IMR-90 (cell line): ENCODE data around the gene ARAP3. TPM values are rescaled to one million over a fixed set of nuclear protein-coding genes. Genes with fewer than 3 reads are reported as not detected.

ENCODE experiments used
- ATAC-seq: fragments of 200-7000 bp; cut with Tn5 transposase; 2 replicates; pipeline ENCODE4 v1.9.1; 2020; ENCODE audit warnings: low read depth, mild to moderate bottlenecking, moderate library complexity
- BruUV-seq: library from RNA; stranded (reverse); fragments of 400-500 nt; replicated peaks from 2 replicates; lab custom pipeline; 2021; lab: Mats Ljungman, UMichigan
- CTCF ChIA-PET: fragments of 300-600 bp; formaldehyde crosslinking; extraction: SDS; loops from one replicate; lab custom pipeline; 2021; ENCODE audit warnings: antibody characterized with exemption; lab: Yijun Ruan, JAX
- POLR2A ChIA-PET: fragments of 300-600 bp; sonication (Branson Sonifier 250); formaldehyde crosslinking; loops from one replicate; lab custom pipeline; 2022; ENCODE audit warnings: antibody characterized with exemption; ENCODE audit not compliant: unreplicated experiment; lab: Charles Lee
- DNase-seq: peaks from one replicate; pipeline ENCODE4 v3.0.0; 2013
- H2AFZ ChIP-seq: replicated peaks from 2 replicates; pipeline ENCODE3; 2013; ENCODE audit warnings: low read length, mild to moderate bottlenecking; ENCODE audit not compliant: poor library complexity
- H2AK5ac ChIP-seq: 2 replicates; pipeline ENCODE4 v1.6.1; 2013; ENCODE audit warnings: low read depth, low read length, inconsistent platforms
- H2AK9ac ChIP-seq: replicated peaks from 2 replicates; pipeline ENCODE3; 2013; ENCODE audit warnings: mild to moderate bottlenecking, low read depth, low read length, moderate library complexity; ENCODE audit not compliant: poor library complexity
- H2BK120ac ChIP-seq: 2 replicates; pipeline ENCODE4 v1.6.1; 2013; ENCODE audit warnings: low read depth, low read length, inconsistent platforms
- H2BK15ac ChIP-seq: 3 replicates; pipeline ENCODE4 v1.6.1; 2013; ENCODE audit warnings: low read depth, low read length, inconsistent platforms
- H2BK20ac ChIP-seq: 2 replicates; pipeline ENCODE4 v1.6.1; 2013; ENCODE audit warnings: low read depth, mild to moderate bottlenecking, inconsistent platforms, low read length, moderate library complexity
- H2BK5ac ChIP-seq: 2 replicates; pipeline ENCODE4 v1.6.1; 2013; ENCODE audit warnings: mild to moderate bottlenecking, low read depth, low read length, inconsistent platforms; ENCODE audit not compliant: poor library complexity, severe bottlenecking
- H3K14ac ChIP-seq: replicated peaks from 2 replicates; pipeline ENCODE4 v1.6.1; 2013; ENCODE audit warnings: low read depth, low read length, inconsistent platforms
- H3K18ac ChIP-seq: 2 replicates; pipeline ENCODE4 v1.6.1; 2013; ENCODE audit warnings: low read depth, low read length, control low read depth
- H3K23ac ChIP-seq: 2 replicates; pipeline ENCODE4 v1.6.1; 2013; ENCODE audit warnings: low read depth, low read length, inconsistent platforms
- H3K27ac ChIP-seq: 2 replicates; pipeline ENCODE4 v1.5.1; 2013; ENCODE audit warnings: mild to moderate bottlenecking, control low read depth, low read length; ENCODE audit not compliant: insufficient read depth
- H3K27me3 ChIP-seq: 2 replicates; pipeline ENCODE4 v1.6.1; 2013; ENCODE audit warnings: low read length; ENCODE audit not compliant: control insufficient read depth, insufficient read depth
- H3K36me3 ChIP-seq: 2 replicates; pipeline ENCODE4 v1.6.1; 2013; ENCODE audit warnings: low read length, mixed read lengths; ENCODE audit not compliant: control insufficient read depth, insufficient read depth
- H3K4ac ChIP-seq: 2 replicates; pipeline ENCODE4 v1.6.1; 2013; ENCODE audit warnings: low read depth, low read length, inconsistent platforms
- H3K4me1 ChIP-seq: 2 replicates; pipeline ENCODE4 v1.6.1; 2013; ENCODE audit warnings: low read length, mixed read lengths; ENCODE audit not compliant: control insufficient read depth, insufficient read depth
- H3K4me2 ChIP-seq: 2 replicates; pipeline ENCODE4 v1.6.1; 2013; ENCODE audit warnings: low read depth, mild to moderate bottlenecking, control low read depth, low read length, moderate library complexity
- H3K4me3 ChIP-seq: 2 replicates; pipeline ENCODE4 v1.5.1; 2013; ENCODE audit warnings: low read depth, mild to moderate bottlenecking, control low read depth, low read length, moderate library complexity; ENCODE audit not compliant: insufficient read depth
- H3K56ac ChIP-seq: 2 replicates; pipeline ENCODE4 v1.6.1; 2013; ENCODE audit warnings: low read length, inconsistent platforms; ENCODE audit not compliant: insufficient read depth; ENCODE audit errors: extremely low read depth
- H3K79me1 ChIP-seq, 2 experiments: 2 replicates each; pipeline ENCODE4 v1.6.1; 2013; ENCODE audit warnings: low read length in 2 of 2, inconsistent platforms in 1 of 2, low read depth in 1 of 2
- H3K9ac ChIP-seq: 2 replicates; pipeline ENCODE4 v1.6.1; 2013; ENCODE audit warnings: low read depth, low read length, control low read depth
- H3K9me1 ChIP-seq: 2 replicates; pipeline ENCODE4 v1.6.1; 2013; ENCODE audit warnings: low read length, inconsistent platforms; ENCODE audit not compliant: insufficient read depth
- H3K9me3 ChIP-seq: 2 replicates; pipeline ENCODE4 v1.6.1; 2013; ENCODE audit warnings: low read length; ENCODE audit not compliant: control insufficient read depth, insufficient read depth
- H4K20me1 ChIP-seq: 2 replicates; pipeline ENCODE4 v1.6.1; 2013; ENCODE audit warnings: low read length, inconsistent platforms; ENCODE audit not compliant: insufficient read depth
- H4K5ac ChIP-seq: 2 replicates; pipeline ENCODE4 v1.6.1; 2013; ENCODE audit warnings: mild to moderate bottlenecking, low read depth, low read length, control low read depth
- H4K8ac ChIP-seq, 2 experiments: 2 replicates each; pipeline ENCODE4 v1.6.1; 2013; ENCODE audit warnings: low read depth in 2 of 2, low read length in 2 of 2, control low read depth in 1 of 2, inconsistent platforms in 1 of 2
- H4K91ac ChIP-seq: 2 replicates; pipeline ENCODE4 v1.6.1; 2013; ENCODE audit warnings: low read depth, low read length, inconsistent platforms; ENCODE audit not compliant: insufficient read depth
- BHLHE40 ChIP-seq: fragments of 150-350 bp; IDR thresholded peaks from 2 replicates; pipeline ENCODE4 v1.6.1; 2016; ENCODE audit warnings: mild to moderate bottlenecking, low read depth, low read length
- CEBPB ChIP-seq: IDR thresholded peaks from 2 replicates; pipeline ENCODE4 v1.6.1; 2012; ENCODE audit warnings: low read depth, low read length, improper control_type of control experiment
- CHD1 ChIP-seq: IDR thresholded peaks from 2 replicates; pipeline ENCODE4 v1.6.1; 2012; ENCODE audit warnings: low read depth, low read length, improper control_type of control experiment
- ELK1 ChIP-seq: fragments of 150-350 bp; IDR thresholded peaks from 2 replicates; pipeline ENCODE4 v1.6.1; 2016; ENCODE audit warnings: low read depth, mild to moderate bottlenecking, low read length, moderate library complexity, borderline replicate concordance
- MAZ ChIP-seq: IDR thresholded peaks from 2 replicates; pipeline ENCODE4 v1.6.1; 2012; ENCODE audit warnings: low read depth, mild to moderate bottlenecking, low read length, improper control_type of control experiment, moderate library complexity, borderline replicate concordance
- POLR2A ChIP-seq: IDR thresholded peaks from 2 replicates; pipeline ENCODE4 v1.6.1; 2012; ENCODE audit warnings: mild to moderate bottlenecking, low read depth, low read length
- RAD21 ChIP-seq: IDR thresholded peaks from 2 replicates; pipeline ENCODE4 v1.6.1; 2012; ENCODE audit warnings: low read length, improper control_type of control experiment
- RCOR1 ChIP-seq: IDR thresholded peaks from 2 replicates; pipeline ENCODE4 v1.6.1; 2012; ENCODE audit warnings: mild to moderate bottlenecking, low read length, improper control_type of control experiment; ENCODE audit not compliant: insufficient replicate concordance
- RFX5 ChIP-seq: IDR thresholded peaks from 2 replicates; pipeline ENCODE4 v1.8.0; 2012; ENCODE audit warnings: low read depth, mild to moderate bottlenecking, low read length, moderate library complexity
- SMC3 ChIP-seq: fragments of 150-350 bp; IDR thresholded peaks from 2 replicates; pipeline ENCODE4 v1.6.1; 2016; ENCODE audit warnings: low read depth, mild to moderate bottlenecking, antibody characterized with exemption, low read length, moderate library complexity
- WGBS, 2 experiments: methylation state at CpG; one replicate each; pipeline versions ENCODE4 v1.1.5 to v1.1.7; 2013; ENCODE audit warnings: missing lambda C conversion rate in 2 of 2; ENCODE audit not compliant: insufficient read length in 1 of 2; ENCODE audit errors: extremely low coverage in 2 of 2; 5-methylcytosine and 5-hydroxymethylcytosine counted together
- dilution Hi-C: fragments of 300-500 bp; cut with HindIII; formaldehyde crosslinking; loops from one replicate; pipeline ENCODE4 v1.14.3; 2018; ENCODE audit warnings: low sequenced_read_pairs; ENCODE audit not compliant: unreplicated experiment
- in situ Hi-C: fragments of 300-500 bp; cut with MboI; formaldehyde crosslinking; loops from 3 replicates; pipeline ENCODE4 v1.14.3; 2019; ENCODE audit warnings: low sequenced_read_pairs, inconsistent platforms, mixed read lengths
- intact Hi-C: fragments of 100-400 bp; cut with micrococcal nuclease; formaldehyde crosslinking; loops from 2 replicates; pipeline ENCODE4 v1.10.0; 2022
- polyA plus RNA-seq, 3 experiments: library from polyadenylated mRNA; depleted of rRNA; stranded (reverse); fragments of >200 nt; gene quantifications; 2 replicates each; pipeline ENCODE4 v1.2.3, GENCODE V29; 2012; ENCODE audit warnings: low replicate concordance in 1 of 3
- total RNA-seq: library from RNA; depleted of rRNA; stranded (reverse); fragments of >200 nt; gene quantifications from 2 replicates; pipeline ENCODE4 v1.2.3, GENCODE V29; 2012

ARAP3 gene
- total and polyA plus RNA-seq, 2 of the 4 experiments (the other 2 are of a cell fraction), result 2.2 to 6.9 TPM

DNA sequence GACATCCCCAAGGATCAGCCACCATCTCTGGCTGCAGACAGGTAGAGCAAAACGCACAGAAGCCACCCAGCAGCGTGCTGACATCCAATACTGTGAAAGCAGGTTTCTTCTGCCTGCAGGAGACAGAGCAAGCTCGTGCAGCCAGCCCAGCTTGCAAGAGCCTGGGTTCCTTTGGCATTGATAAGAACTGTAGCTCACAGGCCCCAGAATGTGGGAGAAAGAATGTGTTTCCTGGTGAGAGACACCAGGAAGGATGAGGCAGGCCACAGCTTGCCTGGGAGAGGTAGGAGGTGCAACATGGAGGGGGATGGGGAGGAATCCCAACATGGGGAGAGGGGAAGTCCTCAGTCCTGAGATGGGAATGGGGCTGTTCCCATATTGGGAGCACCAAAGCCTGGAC is 34.0 kb upstream of the ARAP3 start:
- H3K23ac ChIP-seq, result no peak overlapping the region

More for the DNA sequence above, 34.0 kb upstream of the ARAP3 start:
- Histone ChIP-seq H3K18ac (no peak overlapping the region), H3K36me3 (no peaks in the 10 kb centered on the region), H2BK20ac (no peak overlapping the region), H3K9me1 (no peaks in the 10 kb centered on the region), H3K4ac (no peak overlapping the region), H3K27ac (no peak overlapping the region), H3K4me1 (no peaks in the 10 kb centered on the region), H3K4me2 (no peak overlapping the region), H4K20me1 (no peaks in the 10 kb centered on the region), H4K5ac (no peak overlapping the region), H4K8ac (no peak overlapping the region), H3K14ac (no peak overlapping the region), H2BK15ac (no peak overlapping the region), H2BK120ac (no peak overlapping the region), H3K56ac (no peak overlapping the region), H2BK5ac (no peak overlapping the region), H3K4me3 (no peak overlapping the region), H4K91ac (no peak overlapping the region), H2AK9ac (no peak overlapping the region), H3K79me1 (no peaks in the 10 kb centered on the region), H3K27me3 (peaks cover 46% of the 10 kb centered on the region), H3K9me3 (peaks cover under 1% of the 10 kb centered on the region; the same call in 1 of the 2 replicates), H2AFZ (no peak overlapping the region), H2AK5ac (no peak overlapping the region), H3K9ac (no peak overlapping the region)
- no peak for TF ChIP-seq BHLHE40
- no peak for TF ChIP-seq POLR2A
- no peak for TF ChIP-seq RAD21
- no peak for TF ChIP-seq MAZ
- TF ChIP-seq CHD1, result no peak
- no peak for TF ChIP-seq CEBPB
- TF ChIP-seq RCOR1, result no peak
- no peak for TF ChIP-seq RFX5
- TF ChIP-seq ELK1, result no peak
- no peak for TF ChIP-seq SMC3
- dilution Hi-C loops, result no loop called here
- no TSS peak for BruUV-seq
- intact Hi-C loops, result no loop called here
- no peak for DNase-seq
- in situ Hi-C loops, result no loop called here
- WGBS, 2 experiments, result 20% methylated on average over 2 of the region's 3 CpGs; no CpG with 5 or more reads in 1 of the 2 experiments
- ChIA-PET CTCF (no interaction called here), POLR2A (no interaction called here)
- ATAC-seq, result no peak
